HepG2 (cell line): ENCODE results near the gene PDE8B. TPM values are rescaled to one million over a fixed set of nuclear protein-coding genes. Genes with fewer than 3 reads are reported as not detected.

Source experiments
- ATAC-seq: fragments of 200-7000 bp; cut with Tn5 transposase; 3 replicates; pipeline ENCODE4 v1.9.1; 2020; ENCODE audit warnings: mild to moderate bottlenecking, moderate library complexity
- BruUV-seq: library from RNA; stranded (reverse); fragments of 400-500 nt; replicated peaks from 2 replicates; lab custom pipeline; 2021; lab: Mats Ljungman, UMichigan
- CTCF ChIA-PET: fragments of 300-600 bp; formaldehyde crosslinking; extraction: SDS; loops from one replicate; lab custom pipeline; 2021; ENCODE audit warnings: low total read pairs, inconsistent platforms, low intra/inter-chr PET ratio; lab: Yijun Ruan, JAX
- POLR2A ChIA-PET: fragments of 350-600 bp; sonication (Branson Sonifier 250); formaldehyde crosslinking; loops from one replicate; lab custom pipeline; 2020; ENCODE audit warnings: antibody characterized with exemption, inconsistent platforms; lab: Yijun Ruan, JAX
- DNase-seq: peaks from one replicate; pipeline ENCODE4 v3.0.0-alpha.2; 2015; ENCODE audit warnings: low spot score
- FAIRE-seq: peaks from 3 replicates; lab custom pipeline; 2011; peaks lifted over from hg19 to GRCh38; lab: Jason Lieb, UNC
- H2AFZ ChIP-seq: one replicate; pipeline ENCODE4 v1.6.1; 2011; ENCODE audit warnings: low read length, inconsistent platforms
- H3K27ac ChIP-seq: fragments of 300-600 bp; 3 replicates; pipeline ENCODE4 v1.8.0; 2011; ENCODE audit warnings: mixed run types, mild to moderate bottlenecking, mixed read lengths, low read length, inconsistent platforms; ENCODE audit not compliant: insufficient read depth; ENCODE audit errors: extremely low read length
- H3K27me3 ChIP-seq, 2 experiments: fragments of 200-600 bp in 1 of 2; 2 replicates in 1 of 2; 3 replicates in 1 of 2; pipeline versions ENCODE4 v1.6.0 to v1.8.0; 2011; ENCODE audit warnings: low read length in 2 of 2, mild to moderate bottlenecking in 2 of 2, moderate library complexity in 2 of 2, inconsistent platforms in 1 of 2; ENCODE audit not compliant: insufficient read depth in 2 of 2, control insufficient read depth in 1 of 2
- H3K36me3 ChIP-seq, 2 experiments: fragments of 200-600 bp in 1 of 2; replicated peaks in 1 of 2; 2 replicates in 1 of 2; 3 replicates in 1 of 2; pipeline versions ENCODE4 v1.5.1 to v1.8.0; 2011; ENCODE audit warnings: low read length in 2 of 2, inconsistent platforms in 1 of 2; ENCODE audit not compliant: insufficient read depth in 2 of 2, control insufficient read depth in 1 of 2
- H3K4me1 ChIP-seq: 2 replicates; pipeline ENCODE4 v1.5.1; 2012; ENCODE audit warnings: low read length, inconsistent platforms; ENCODE audit not compliant: insufficient read depth
- H3K4me2 ChIP-seq: 2 replicates; pipeline ENCODE4 v1.6.0; 2011; ENCODE audit warnings: low read depth, low read length, inconsistent platforms
- H3K4me3 ChIP-seq, 3 experiments: fragments of 200-600 bp in 1 of 3; sonication (generic), shearing (Covaris generic) in 1 of 3; replicated peaks in 1 of 3; 2 replicates each; pipeline ENCODE4 v1.5.1; 2011 to 2016; ENCODE audit warnings: low read length in 3 of 3, inconsistent platforms in 2 of 3, low read depth in 2 of 3, mild to moderate bottlenecking in 2 of 3, control low read depth in 1 of 3, mixed read lengths in 1 of 3; ENCODE audit not compliant: insufficient read depth in 1 of 3
- H3K79me2 ChIP-seq: one replicate; pipeline ENCODE4 v1.6.1; 2011; ENCODE audit warnings: low read length, inconsistent platforms; ENCODE audit not compliant: insufficient read depth
- H3K9ac ChIP-seq: 2 replicates; pipeline ENCODE4 v1.6.0; 2011; ENCODE audit warnings: mild to moderate bottlenecking, low read depth, low read length, inconsistent platforms; ENCODE audit not compliant: insufficient read depth
- H3K9me3 ChIP-seq: 2 replicates; pipeline ENCODE4 v1.5.1; 2012; ENCODE audit warnings: mild to moderate bottlenecking, low read length
- H4K20me1 ChIP-seq: 2 replicates; pipeline ENCODE4 v1.6.0; 2011; ENCODE audit warnings: inconsistent platforms, mild to moderate bottlenecking, low read length, moderate library complexity; ENCODE audit not compliant: insufficient read depth
- ARNTL ChIP-seq: sonication (generic); formaldehyde crosslinking; IDR thresholded peaks from 2 replicates; pipeline ENCODE4 v1.4.0; 2020; ENCODE audit warnings: mild to moderate bottlenecking, missing genetic modification reagents
- FOXP1 ChIP-seq, 2 experiments: fragments of 450-650 bp in 1 of 2; IDR thresholded peaks; 2 replicates each; pipeline ENCODE4 v1.6.1; 2017 to 2018; ENCODE audit warnings: antibody characterized with exemption in 1 of 2
- GLI4 ChIP-seq: sonication (generic); formaldehyde crosslinking; IDR thresholded peaks from 2 replicates; pipeline ENCODE4 v1.5.1; 2020; ENCODE audit warnings: missing genetic modification reagents, mild to moderate bottlenecking, moderate library complexity, borderline replicate concordance
- HBP1 ChIP-seq: IDR thresholded peaks from 2 replicates; pipeline ENCODE4 v1.6.1; 2016; ENCODE audit warnings: low read depth, control low read depth
- HDAC2 ChIP-seq: sonication (generic); formaldehyde crosslinking; IDR thresholded peaks from 2 replicates; pipeline ENCODE4 v1.4.0; 2020; ENCODE audit warnings: missing genetic modification reagents
- HNF4A ChIP-seq: sonication (generic); formaldehyde crosslinking; IDR thresholded peaks from 2 replicates; pipeline ENCODE4 v1.4.0; 2020; ENCODE audit warnings: missing genetic modification reagents
- MIER3 ChIP-seq: IDR thresholded peaks from 2 replicates; pipeline ENCODE4 v1.6.1; 2016; ENCODE audit warnings: missing compliant biosample characterization, borderline replicate concordance
- MTF2 ChIP-seq: sonication (generic); formaldehyde crosslinking; IDR thresholded peaks from 2 replicates; pipeline ENCODE4 v1.5.0; 2020; ENCODE audit warnings: missing genetic modification reagents, borderline replicate concordance
- NR2C2 ChIP-seq: sonication (generic); formaldehyde crosslinking; IDR thresholded peaks from 2 replicates; pipeline ENCODE4 v1.4.0; 2020; ENCODE audit warnings: missing genetic modification reagents, mild to moderate bottlenecking, moderate library complexity, borderline replicate concordance
- RBAK ChIP-seq: sonication (generic); formaldehyde crosslinking; IDR thresholded peaks from 2 replicates; pipeline ENCODE4 v1.5.1; 2020; ENCODE audit warnings: mild to moderate bottlenecking, missing genetic modification reagents
- SP2 ChIP-seq: sonication (generic); formaldehyde crosslinking; IDR thresholded peaks from 2 replicates; pipeline ENCODE4 v1.5.1; 2020; ENCODE audit warnings: mild to moderate bottlenecking, missing genetic modification reagents
- TRIM22 ChIP-seq: fragments of 450-650 bp; IDR thresholded peaks from 2 replicates; pipeline ENCODE4 v1.6.1; 2017
- ZNF570 ChIP-seq: sonication (generic); formaldehyde crosslinking; IDR thresholded peaks from 2 replicates; pipeline ENCODE4 v1.4.0; 2020; ENCODE audit warnings: mild to moderate bottlenecking, missing genetic modification reagents, borderline replicate concordance
- ZNF75D ChIP-seq: sonication (generic); formaldehyde crosslinking; IDR thresholded peaks from 2 replicates; pipeline ENCODE4 v1.8.1; 2023; ENCODE audit warnings: missing genetic modification reagents, mild to moderate bottlenecking, borderline replicate concordance
- WGBS: methylation state at CpG from one replicate; pipeline ENCODE4 v1.1.6; 2017; ENCODE audit warnings: low lambda C conversion rate; 5-methylcytosine and 5-hydroxymethylcytosine counted together
- in situ Hi-C: cut with HindIII; loops from 2 replicates; pipeline ENCODE4 v1.10.0; 2017; ENCODE audit warnings: low pct_unique_long_range_greater_than_20kb; ENCODE audit not compliant: extremely low pct_ligation_motif_present
- intact Hi-C: fragments of 100-400 bp; cut with micrococcal nuclease; formaldehyde crosslinking; loops from one replicate; pipeline ENCODE4 v1.10.0; 2022; ENCODE audit not compliant: unreplicated experiment
- polyA plus RNA-seq, 8 experiments: library from polyadenylated mRNA; depleted of rRNA in 3 of 8; stranded (reverse) in 7 of 8; unstranded in 1 of 8; fragments of >200 nt; fragmentation: Illumina TruSeq in 4 of 8; extraction: Trizol in 4 of 8; gene quantifications; 2 replicates each; pipeline versions ENCODE4 v1.2.1 to v1.2.3, GENCODE V29; 2011 to 2016; ENCODE audit warnings: low read depth in 4 of 8, missing spikeins in 1 of 8, mixed read lengths in 1 of 8; ENCODE audit not compliant: insufficient read depth in 1 of 8
- total RNA-seq, 5 experiments: library from RNA; depleted of rRNA; stranded (reverse); fragments of >200 nt; fragmentation: Illumina TruSeq; extraction: Trizol; gene quantifications; 2 replicates each; pipeline ENCODE4 v1.2.3, GENCODE V29; 2016; ENCODE audit warnings: low read depth in 1 of 5
- TF ChIP-seq, protein P1 (sequence below): sonication (generic); formaldehyde crosslinking; IDR thresholded peaks from 2 replicates; pipeline ENCODE4 v1.9.0; 2021; ENCODE audit warnings: missing genetic modification reagents, borderline replicate concordance
- TF ChIP-seq, protein P2 (sequence below): sonication (generic); formaldehyde crosslinking; IDR thresholded peaks from 2 replicates; pipeline ENCODE4 v1.4.0; 2020; ENCODE audit warnings: missing genetic modification reagents

The PDE8B gene
- total and polyA plus RNA-seq, 2 of the 13 experiments (the other 11 are each of a cell fraction or from before 2014, with no cell fraction given): 0.07 TPM; not detected in 1

DNA sequence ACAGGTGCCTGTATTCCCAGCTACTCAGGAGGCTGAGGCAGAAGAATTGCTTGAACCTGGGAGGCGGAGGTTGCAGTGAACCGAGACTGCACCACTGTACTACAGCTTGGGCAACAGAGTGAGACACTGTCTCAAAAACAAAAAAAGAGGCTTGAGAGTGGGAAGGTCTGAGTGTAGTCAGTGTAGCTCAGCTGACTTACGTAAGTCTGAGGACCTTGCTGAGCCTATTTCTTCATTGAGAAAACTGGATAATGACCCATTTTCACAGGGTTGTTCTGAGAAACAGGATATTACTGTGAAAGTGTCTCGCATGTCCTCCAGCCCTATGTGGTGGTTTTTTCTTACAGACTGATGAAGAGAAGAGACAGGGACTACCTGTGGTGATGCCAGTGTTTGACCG, 214.9 kb downstream of the PDE8B start (continued):
- TF ChIP-seq GLI4 (CRISPR knock-in tag): no peak
- no peak for TF ChIP-seq SP2
- TF ChIP-seq, protein P1, sequence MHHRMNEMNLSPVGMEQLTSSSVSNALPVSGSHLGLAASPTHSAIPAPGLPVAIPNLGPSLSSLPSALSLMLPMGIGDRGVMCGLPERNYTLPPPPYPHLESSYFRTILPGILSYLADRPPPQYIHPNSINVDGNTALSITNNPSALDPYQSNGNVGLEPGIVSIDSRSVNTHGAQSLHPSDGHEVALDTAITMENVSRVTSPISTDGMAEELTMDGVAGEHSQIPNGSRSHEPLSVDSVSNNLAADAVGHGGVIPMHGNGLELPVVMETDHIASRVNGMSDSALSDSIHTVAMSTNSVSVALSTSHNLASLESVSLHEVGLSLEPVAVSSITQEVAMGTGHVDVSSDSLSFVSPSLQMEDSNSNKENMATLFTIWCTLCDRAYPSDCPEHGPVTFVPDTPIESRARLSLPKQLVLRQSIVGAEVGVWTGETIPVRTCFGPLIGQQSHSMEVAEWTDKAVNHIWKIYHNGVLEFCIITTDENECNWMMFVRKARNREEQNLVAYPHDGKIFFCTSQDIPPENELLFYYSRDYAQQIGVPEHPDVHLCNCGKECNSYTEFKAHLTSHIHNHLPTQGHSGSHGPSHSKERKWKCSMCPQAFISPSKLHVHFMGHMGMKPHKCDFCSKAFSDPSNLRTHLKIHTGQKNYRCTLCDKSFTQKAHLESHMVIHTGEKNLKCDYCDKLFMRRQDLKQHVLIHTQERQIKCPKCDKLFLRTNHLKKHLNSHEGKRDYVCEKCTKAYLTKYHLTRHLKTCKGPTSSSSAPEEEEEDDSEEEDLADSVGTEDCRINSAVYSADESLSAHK: no peak
- no peak for TF ChIP-seq TRIM22

DNA sequence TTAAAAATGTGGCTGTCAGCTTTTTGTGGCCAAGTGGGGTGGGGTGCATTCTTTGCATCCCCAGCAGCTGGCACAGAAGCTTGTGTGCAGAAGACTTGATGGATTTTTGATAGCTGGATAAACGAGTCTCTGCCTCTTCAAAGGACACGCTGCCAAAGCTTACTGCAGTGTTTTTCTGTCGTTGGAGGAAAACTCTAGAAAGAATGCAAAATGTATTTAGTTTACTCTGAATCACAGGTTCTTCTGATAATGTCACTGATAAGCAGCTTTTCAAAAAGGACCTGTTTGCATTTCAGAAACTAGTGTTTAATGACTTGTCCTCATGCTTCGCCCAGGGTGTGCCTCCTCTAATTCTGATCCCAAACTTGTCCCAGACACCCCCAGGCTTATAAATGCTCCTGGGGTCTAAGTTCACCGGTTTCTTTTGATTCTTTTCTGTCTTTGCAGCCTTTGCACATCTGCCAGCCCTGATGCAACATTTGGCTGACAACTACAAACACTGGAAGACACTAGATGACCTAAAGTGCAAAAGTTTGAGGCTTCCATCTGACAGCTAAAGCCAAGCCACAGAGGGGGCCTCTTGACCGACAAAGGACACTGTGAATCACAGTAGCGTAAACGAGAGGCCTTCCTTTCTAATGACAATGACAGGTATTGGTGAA, 215.6 kb downstream of the PDE8B start:
- Histone ChIP-seq H3K4me2 (peak overlapping the region; percentile 33; the same call in 1 of the 2 replicates), H3K4me3 (no peak overlapping the region), H3K79me2 (no peaks in the 10 kb centered on the region), H3K9ac (no peak overlapping the region), H2AFZ (no peak overlapping the region), H4K20me1 (no peaks in the 10 kb centered on the region), H3K36me3 (no peaks in the 10 kb centered on the region), H3K9me3 (no peaks in the 10 kb centered on the region), H3K4me1 (peaks cover 18% of the 10 kb centered on the region), H3K27me3 (no peaks in the 10 kb centered on the region), H3K27ac (peak overlapping the region; percentile 35)
- no TSS peak for BruUV-seq
- in situ Hi-C loops (no loop called here), intact Hi-C loops (no loop called here)
- DNase-seq (peak; percentile 51), FAIRE-seq (peak; percentile 81), ATAC-seq (peak; percentile 91)
- CTCF ChIA-PET: no interaction called here
- WGBS: 8% methylated on average over 8 of the region's 8 CpGs
- POLR2A ChIA-PET: no interaction called here
- TF ChIP-seq HNF4A (CRISPR knock-in tag) (peak; percentile 65), MIER3 (no peak), ZNF75D (CRISPR knock-in tag) (no peak), MTF2 (CRISPR knock-in tag) (no peak), FOXP1 (IDR thresholded peaks at IDR 0.05) (no peak), FOXP1 (CRISPR knock-in tag; IDR thresholded peaks at IDR 0.05) (0 out of 2 replicates have a peak, but pooled peaks have one; percentile 9), HDAC2 (0 out of 2 replicates have a peak, but pooled peaks have one; percentile 13), RBAK (peak; percentile 72; the same call in 1 of the 2 replicates), NR2C2 (CRISPR knock-in tag) (peak; percentile 20; the same call in 1 of the 2 replicates), ARNTL (CRISPR knock-in tag) (0 out of 2 replicates have a peak, but pooled peaks have one; percentile 17), HBP1 (CRISPR knock-in tag) (no peak), ZNF570 (CRISPR knock-in tag) (no peak)
- TF ChIP-seq, protein P2, sequence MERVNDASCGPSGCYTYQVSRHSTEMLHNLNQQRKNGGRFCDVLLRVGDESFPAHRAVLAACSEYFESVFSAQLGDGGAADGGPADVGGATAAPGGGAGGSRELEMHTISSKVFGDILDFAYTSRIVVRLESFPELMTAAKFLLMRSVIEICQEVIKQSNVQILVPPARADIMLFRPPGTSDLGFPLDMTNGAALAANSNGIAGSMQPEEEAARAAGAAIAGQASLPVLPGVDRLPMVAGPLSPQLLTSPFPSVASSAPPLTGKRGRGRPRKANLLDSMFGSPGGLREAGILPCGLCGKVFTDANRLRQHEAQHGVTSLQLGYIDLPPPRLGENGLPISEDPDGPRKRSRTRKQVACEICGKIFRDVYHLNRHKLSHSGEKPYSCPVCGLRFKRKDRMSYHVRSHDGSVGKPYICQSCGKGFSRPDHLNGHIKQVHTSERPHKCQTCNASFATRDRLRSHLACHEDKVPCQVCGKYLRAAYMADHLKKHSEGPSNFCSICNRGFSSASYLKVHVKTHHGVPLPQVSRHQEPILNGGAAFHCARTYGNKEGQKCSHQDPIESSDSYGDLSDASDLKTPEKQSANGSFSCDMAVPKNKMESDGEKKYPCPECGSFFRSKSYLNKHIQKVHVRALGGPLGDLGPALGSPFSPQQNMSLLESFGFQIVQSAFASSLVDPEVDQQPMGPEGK: peak; percentile 42; the same call in 1 of the 2 replicates
